ENCODE results near the gene PDE9A.
A peak's percentile ranks its signal among the peaks of the same experiment; 100 is the strongest.

Gene PDE9A

GRCh38 chr21:42818328-42818749 lies 164.9 kb downstream of the PDE9A start:
- peak; percentile 74 for TF ChIP-seq CTCF (IDR thresholded peaks at IDR 0.05; ENCODE audit: low read depth, low read length, missing control alignments)
- in situ Hi-C loops (cut with HindIII; ENCODE audit: low sequenced_read_pairs) = loop anchor here (25.0 kb wide), 1 partner anchor 231 kb away; no protein-coding TSS in a partner anchor
- no peak for DNase-seq (ENCODE audit: low read depth)
- H3K4me3 ChIP-seq (ENCODE audit: low read depth, low read length) = no peak overlapping the region

GRCh38 chr21:42819861-42820615 lies 166.6 kb downstream of the PDE9A start:
- no peak for DNase-seq (ENCODE audit: low read depth)
- in situ Hi-C loops (cut with HindIII; ENCODE audit: low sequenced_read_pairs) = loop anchor here (25.0 kb wide), 1 partner anchor 233 kb away; no protein-coding TSS in a partner anchor
- no peak overlapping the region for H3K4me3 ChIP-seq (ENCODE audit: low read depth, low read length)
- TF ChIP-seq CTCF (IDR thresholded peaks at IDR 0.05; ENCODE audit: low read depth, low read length, missing control alignments) = no peak

DNA sequence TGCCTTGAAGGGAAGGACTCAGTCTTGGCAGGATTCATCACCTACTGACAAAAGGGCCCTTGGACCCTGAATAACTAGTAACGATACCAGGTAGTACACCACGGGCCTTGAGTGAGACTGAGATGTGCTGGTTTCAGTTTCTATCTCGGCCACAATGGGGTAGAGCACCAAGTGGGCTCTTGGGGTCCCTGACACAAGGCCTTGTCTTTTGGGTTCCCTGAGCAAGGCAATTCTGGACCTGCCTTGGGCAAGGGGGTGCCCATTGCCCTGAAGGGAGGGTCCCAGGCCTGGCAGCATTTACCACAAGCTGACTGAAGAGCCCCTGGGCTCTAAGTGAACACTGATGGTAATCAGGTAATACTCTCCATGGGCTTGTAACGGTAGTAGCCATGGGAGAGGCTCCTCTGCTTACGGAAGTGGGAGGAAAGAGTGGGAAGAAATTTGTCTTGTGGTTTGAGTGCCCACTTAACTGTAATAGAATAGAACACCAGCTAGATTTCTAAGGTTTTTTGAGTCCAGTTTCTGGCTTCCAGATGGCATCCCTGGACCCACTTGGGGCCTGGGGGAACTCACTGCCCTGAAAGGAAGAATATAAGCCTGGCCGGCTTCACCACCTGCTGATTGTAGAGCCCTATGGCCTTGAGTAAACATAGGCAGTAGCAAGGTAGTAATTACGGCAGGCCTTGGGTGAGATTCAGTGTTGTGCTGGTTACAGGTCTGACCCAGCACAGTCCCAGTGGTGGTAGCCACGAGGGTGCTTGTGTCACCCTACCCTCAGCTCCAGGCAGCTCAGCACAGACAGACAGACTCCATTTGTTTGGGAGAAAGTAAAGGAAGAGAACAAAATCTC lies 167.4 kb downstream of the PDE9A start:
- DNase-seq (ENCODE audit: low read depth) = no peak
- in situ Hi-C loops (cut with HindIII; ENCODE audit: low sequenced_read_pairs) = loop anchor here (25.0 kb wide), 1 partner anchor 234 kb away; no protein-coding TSS in a partner anchor
- no peak for TF ChIP-seq CTCF (IDR thresholded peaks at IDR 0.05; ENCODE audit: low read depth, low read length, missing control alignments)
- H3K4me3 ChIP-seq (ENCODE audit: low read depth, low read length) = no peak overlapping the region

Measured in astrocyte of the cerebellum (primary cell).